GM11168 (cell line): ENCODE data around the gene IL1RAP.
"Not testable (repeated sequence)": the region's sequence is repeated elsewhere in the genome, so short reads cannot be mapped to it uniquely, and the experiment has no call there.

ENCODE experiments used
- in situ Hi-C: fragments of 300-500 bp; cut with MboI; formaldehyde crosslinking; loops from one replicate; pipeline ENCODE4 v1.12.0; 2022; ENCODE audit warnings: low sequenced_read_pairs; ENCODE audit not compliant: unreplicated experiment

The IL1RAP gene, protein sequence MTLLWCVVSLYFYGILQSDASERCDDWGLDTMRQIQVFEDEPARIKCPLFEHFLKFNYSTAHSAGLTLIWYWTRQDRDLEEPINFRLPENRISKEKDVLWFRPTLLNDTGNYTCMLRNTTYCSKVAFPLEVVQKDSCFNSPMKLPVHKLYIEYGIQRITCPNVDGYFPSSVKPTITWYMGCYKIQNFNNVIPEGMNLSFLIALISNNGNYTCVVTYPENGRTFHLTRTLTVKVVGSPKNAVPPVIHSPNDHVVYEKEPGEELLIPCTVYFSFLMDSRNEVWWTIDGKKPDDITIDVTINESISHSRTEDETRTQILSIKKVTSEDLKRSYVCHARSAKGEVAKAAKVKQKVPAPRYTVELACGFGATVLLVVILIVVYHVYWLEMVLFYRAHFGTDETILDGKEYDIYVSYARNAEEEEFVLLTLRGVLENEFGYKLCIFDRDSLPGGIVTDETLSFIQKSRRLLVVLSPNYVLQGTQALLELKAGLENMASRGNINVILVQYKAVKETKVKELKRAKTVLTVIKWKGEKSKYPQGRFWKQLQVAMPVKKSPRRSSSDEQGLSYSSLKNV

DNA sequence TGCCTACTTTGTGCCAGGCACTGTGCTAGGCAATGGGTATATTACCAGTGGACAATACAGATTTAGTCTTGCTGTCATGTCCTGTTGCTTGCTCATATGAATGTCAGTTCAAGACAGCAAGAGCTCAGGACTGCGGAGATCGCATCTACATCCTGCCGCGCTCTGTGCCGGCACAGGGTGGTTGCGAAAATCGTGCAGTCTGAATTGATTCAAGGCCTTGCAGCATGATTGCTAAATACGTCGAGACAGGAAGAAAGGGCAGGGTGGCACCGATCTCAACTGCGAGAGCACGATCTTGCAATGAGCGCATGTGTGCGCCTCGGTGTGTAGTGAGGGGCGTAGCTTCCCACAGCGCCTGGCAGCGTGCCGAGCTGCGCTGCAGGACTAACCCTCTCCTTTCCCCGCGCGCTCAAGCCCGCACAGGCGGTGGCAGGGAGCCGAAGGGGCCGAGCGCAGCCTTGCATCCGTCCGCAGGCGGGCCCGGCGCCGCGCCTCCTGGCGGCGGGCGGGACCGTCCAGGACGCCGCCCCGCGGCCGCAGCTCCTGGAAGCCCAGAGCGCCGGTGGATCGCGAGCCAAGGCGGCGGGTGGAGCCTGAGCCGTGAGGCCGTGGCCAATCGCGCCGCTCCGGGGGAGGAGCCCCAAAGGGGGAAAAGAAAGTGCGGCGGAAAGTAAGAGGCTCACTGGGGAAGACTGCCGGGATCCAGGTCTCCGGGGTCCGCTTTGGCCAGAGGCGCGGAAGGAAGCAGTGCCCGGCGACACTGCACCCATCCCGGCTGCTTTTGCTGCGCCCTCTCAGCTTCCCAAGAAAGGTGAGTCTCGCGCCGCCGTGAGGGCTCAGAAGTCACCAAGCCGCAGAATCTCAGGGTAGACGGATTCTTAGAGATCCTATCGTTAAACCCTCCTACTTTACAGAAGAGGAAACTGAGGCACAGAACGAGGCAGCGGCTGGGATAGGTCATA is at the start of gene IL1RAP:
TSS of gene IL1RAP (plus strand) at position 677 of the 962 bp plus-strand sequence. CDS start 50,205 bp downstream, outside the sequence.
- in situ Hi-C loops, result no loop called here

DNA sequence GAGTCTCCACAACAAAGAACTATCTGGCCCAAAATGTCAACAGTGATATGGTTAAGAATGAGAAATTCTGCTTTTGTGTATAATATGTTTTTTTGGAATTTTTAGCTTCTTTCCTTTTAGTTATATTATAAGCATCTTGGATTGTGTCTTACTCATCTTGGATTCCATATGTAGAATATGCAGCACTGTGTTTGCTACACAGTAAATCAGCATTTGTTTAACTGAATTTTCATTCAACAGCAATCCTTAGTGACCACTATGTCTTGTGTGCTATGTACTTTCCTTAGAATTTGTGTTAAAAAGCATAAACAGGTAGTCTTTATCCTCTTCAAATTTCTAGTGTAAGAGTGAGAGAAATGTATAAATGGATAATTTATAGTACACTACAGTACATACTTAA is 46.0 kb upstream of the IL1RAP start:
- in situ Hi-C loops, result no loop called here

DNA sequence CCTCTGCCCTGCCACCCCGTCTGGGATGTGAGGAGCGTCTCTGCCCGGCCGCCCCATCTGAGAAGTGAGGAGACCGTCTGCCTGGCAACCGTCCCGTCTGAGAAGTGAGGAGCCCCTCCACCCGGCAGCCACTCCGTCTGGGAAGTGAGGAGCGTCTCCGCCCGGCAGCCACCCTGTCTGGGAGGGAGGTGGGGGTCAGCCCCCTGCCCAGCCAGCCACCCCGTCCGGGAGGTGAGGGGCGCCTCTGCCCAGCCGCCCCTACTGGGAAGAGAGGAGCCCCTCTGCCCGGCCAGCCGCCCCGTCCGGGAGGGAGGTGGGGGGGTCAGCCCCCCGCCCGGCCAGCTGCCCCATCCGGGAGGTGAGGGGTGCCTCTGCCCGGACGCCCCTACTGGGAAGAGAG is 40.6 kb upstream of the IL1RAP start:
- in situ Hi-C loops, result not testable (repeated sequence)

DNA sequence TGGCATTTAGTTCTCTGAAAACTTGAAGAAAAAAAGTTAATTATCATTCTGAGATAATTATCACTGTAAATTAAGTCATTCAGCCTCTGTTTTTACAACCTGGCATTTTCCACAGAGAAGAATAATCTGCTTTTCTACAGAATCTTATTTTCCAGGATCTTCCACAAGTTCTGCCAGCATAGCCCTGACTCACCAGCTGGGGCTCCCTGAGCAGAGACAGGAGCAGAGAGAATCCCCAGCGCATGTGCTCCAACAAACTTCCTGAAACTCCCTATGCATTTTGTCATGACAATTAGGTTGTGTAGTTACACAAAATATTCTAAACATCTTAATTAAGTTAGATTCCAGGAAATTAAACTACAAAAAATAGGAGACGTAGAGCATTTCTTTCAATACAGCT is 32.1 kb upstream of the IL1RAP start:
- in situ Hi-C loops, result no loop called here

DNA sequence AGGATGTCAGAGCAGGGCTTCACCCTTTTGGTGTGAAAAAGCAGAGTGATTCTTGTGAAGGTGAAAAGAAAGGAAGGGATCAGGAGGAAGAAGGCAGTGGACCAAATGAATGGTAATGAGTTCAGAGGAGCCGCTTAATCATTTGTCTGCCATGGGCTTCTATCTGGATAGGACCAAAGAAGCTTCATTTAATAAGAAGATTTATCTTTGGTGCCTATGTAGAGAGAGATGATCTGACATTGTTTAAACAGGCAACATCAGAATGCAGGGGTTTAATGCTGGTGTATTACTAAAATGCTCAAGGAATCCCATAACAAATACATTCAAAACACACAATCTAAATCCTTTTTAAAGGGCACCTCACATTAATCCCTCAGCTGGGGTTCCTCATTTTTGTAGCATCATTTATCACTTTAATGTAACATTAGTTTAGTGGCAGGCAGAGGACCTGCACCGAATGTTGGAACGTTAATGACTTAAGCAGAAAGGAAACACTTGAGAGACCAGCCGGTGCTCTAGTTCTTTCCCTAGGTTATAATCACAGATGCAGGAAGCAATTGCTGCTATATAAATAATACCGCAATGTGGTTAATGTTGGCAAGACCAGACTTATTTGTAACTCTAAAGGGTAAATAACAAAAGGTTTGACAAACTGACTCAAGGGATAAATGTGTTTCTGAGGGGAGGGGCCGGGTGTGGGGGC is 27.9 kb upstream of the IL1RAP start:
- in situ Hi-C loops, result no loop called here

DNA sequence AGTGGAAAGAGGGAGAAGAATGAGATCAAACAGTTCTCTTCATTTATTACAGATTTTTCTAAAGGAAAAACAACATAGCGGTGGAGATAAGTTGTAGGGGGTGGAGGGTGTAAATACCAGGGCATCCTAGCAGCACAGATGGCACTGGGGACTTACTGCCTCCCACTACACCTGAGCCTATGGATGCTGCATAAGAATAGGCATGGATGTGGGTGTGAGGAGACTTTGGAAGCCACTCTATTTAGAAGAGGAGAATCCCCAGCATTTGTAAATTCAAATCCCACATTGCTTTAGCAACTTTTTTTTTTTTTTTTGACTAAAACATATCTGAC is 27.4 kb upstream of the IL1RAP start:
- in situ Hi-C loops, result no loop called here

DNA sequence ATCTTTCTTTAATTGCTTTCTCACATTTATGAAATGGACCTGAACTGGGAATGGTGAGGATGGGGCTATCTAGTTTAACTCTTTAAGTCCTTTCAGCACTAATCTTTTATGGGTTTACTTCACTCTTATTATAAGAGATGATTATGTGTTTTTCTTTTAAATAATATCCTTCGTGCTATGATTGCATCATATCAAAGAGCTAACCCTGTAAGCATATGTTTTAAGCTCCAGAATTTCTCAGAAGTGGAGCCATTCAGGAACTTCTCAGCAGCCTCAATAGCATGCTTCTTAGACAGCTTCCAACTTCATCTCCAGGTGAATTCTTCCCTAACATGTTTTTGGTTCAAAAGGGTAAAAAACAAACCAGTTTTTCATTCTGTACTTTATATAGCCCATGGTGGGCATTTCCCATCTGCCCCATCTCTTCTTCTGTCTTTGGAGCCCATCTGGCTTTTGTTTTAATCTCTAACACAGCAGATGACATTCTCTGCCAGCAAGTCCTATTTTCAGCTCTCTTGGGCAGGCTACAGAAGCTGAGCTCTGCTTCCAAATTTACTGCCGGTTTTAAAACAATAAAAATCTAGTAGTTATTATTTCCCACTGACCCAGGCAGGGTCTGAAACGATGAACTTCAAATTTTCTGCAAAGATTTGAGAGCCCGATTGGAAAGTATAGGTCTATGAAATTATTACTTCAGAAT is 26.8 kb upstream of the IL1RAP start:
- in situ Hi-C loops, result no loop called here

DNA sequence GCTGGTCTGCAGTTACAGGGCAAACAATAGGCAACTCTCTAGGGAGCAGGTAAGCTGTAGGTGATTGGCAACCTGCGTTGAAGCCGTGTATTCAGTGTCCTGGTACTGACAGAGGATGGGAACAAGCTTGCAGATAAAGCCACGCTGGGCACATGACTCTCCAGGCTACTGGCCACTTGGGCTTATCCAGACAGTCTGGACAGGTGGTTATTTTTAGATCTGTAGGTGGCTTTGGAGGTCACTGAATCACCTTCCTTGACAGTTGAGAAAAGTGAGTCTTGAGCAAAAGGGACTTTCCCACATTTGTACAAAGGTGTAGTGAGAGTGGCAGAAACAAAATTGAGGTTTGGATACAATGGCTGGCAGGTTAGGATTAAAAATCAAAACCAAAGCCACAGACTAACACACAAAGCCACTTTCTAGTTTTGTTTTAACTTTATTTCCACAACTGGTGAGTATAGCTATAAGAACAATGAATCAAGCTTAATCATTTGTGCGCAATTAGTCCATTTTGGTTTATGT is 22.3 kb upstream of the IL1RAP start:
- in situ Hi-C loops, result no loop called here

DNA sequence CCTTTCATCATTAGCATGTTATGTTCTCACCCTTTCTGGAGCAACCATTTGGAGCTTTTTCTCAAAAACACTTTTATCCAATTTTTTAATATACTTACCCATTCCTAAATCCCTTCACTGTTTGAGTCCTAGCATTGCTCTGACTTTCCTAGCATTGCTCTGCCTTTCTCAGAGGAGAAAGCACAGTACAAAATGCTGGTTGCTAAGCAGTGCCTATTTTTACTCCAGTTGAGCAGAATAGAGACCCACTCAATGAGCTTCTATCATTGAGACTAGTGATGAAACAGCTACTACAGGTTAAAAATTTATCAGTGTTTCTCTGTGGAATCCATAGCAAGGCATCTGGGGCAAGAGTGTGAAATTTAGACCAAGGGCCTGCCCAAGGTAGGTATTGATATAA is 21.8 kb upstream of the IL1RAP start:
- in situ Hi-C loops, result no loop called here

DNA sequence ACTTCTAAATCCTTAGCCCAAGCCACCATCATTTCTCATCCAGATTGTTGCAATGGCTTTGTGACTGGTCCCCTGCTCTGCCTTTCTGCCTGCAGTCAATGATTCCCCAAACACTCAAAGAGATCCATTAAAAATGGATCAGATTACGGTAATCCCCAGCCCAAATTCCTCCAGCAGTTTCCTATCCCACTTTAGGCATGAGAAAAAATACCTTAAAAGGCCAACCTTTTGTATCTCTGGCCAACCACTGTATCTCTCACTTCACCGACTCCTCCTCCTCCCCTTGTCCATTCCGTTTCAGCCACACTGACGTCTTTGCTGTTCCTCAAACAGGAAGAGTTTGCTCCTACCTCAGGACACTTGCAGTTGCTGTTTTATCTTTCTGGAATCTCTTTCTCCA is 20.9 kb upstream of the IL1RAP start:
- in situ Hi-C loops, result no loop called here

DNA sequence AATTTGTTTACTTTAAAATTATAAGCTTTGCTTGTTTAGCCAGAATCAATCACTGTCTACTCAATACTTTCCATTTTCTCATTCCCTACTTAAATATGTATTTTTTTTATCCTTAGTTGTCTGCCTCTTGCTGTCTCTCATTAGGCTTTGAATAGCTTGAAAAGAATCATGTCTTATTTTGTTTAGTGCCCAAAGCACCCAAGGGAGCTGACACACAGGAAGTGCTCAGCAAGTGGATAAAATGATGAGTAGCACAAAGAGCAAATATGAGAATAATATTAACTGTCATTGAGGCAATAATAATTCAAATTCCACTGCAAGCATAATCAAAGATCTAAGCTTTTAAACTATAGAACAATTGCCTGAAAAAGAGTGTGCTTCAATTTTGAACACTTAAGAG is 19.0 kb upstream of the IL1RAP start:
- in situ Hi-C loops, result no loop called here

DNA sequence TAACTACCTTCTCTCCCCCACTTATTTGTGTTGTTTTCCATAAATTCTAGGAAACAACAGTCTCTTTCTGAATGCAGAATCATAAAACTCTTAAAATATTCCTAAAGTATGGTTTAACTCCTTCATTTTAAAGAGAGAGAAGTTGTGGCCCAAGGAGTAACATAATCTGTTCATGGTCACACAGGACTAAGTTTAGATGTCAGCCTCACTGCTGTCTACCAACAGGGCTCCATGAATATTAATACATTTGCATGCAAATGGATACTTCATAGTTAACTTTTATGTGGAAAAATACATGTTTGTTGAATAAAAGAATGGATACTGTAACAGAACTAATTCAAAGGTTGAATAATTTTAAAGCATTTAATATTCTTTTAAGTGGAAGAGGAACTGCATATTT is 18.5 kb upstream of the IL1RAP start:
- in situ Hi-C loops, result no loop called here

DNA sequence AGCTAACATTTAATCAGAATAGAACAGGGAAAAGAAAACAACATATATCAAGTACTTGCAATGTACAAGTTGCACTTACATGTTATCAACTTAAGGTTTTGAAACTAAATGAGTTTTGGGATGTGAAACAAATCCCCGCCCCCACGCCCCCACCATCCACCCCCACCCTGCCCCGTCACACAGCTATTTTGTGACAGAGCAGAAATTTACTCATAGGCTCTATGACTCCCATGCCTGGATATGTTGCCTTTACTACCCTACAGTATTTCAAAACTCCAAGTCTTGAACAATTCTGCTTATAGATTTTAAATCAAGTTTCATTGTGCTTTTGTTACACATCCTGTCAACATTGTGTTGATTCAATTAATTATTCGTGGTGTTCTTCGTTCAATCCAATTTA is 18.1 kb upstream of the IL1RAP start:
- in situ Hi-C loops, result no loop called here

DNA sequence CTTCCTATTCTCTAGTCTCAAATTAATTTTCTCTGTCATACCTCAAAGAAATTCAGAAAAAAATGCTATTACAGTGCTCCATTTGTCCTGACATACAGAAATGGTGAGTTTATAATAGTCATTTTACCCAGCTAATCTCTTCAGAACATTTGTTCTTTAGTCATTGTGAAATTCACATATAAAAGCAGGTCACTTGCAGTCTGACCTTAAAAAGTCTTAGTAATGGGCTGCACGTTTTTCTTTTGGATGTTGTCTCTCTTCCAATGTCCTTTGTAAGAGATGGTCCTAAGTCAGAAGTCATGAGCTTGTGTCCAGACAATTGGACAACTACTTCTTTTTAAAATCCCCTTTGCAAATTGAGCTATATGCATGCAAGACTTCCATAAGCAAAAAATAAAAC is 17.0 kb upstream of the IL1RAP start:
- in situ Hi-C loops, result no loop called here

DNA sequence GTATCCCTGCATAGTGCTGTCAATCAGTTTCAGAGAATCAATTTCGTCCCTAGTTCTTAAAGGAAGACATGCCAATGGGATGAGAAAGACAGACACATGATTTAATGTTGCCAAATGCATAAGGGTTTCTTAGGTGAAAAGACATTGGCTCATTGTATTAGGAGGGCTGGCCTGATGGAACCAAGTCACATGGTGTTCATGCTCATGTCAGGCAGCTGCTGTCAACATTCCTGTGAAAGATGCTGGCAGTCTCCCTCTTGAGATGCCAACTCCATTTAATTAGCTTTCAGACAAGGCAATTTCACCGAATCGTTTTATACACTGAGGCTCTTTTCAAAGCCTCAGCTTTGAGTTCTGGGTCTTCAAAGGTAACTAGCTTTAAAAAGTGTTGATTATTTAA is 16.1 kb upstream of the IL1RAP start:
- in situ Hi-C loops, result no loop called here

DNA sequence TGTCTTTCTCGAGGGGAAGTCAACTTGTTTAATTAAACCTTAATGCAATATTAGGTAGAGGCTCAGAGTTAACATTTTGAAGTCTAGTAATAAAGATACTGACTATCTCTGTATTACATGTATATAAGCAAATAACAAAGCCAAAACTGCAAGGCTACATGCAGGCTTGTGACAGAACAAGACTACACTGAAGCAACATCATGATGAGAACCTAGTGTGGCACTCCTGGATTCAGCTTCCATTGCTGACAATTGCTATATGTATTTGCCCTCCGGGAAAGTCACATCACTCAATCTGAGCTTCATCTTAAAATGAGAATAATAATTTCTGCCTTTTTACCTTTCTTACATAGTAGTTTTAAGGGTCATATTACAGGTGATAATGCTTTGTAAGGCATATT is 15.6 kb upstream of the IL1RAP start:
- in situ Hi-C loops, result no loop called here

DNA sequence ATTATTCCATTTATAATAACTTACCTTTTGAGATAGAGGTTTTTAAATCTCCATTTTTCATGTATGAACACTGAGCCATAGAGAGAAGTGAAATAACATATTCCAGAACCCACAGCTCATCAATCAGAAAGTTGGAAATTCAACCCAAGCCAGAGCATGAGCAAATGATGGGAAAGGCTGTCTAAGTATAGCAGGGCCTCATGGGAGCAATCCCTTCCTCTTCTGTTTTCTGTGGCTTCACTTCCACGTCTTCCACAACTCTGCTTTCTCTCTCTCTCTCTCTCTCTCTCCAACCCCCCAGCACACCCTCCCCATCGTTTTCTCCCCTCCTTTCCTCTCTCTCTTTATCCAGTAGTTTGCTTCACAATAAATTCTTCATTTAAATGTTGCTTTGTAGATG is 14.8 kb upstream of the IL1RAP start:
- in situ Hi-C loops, result no loop called here

DNA sequence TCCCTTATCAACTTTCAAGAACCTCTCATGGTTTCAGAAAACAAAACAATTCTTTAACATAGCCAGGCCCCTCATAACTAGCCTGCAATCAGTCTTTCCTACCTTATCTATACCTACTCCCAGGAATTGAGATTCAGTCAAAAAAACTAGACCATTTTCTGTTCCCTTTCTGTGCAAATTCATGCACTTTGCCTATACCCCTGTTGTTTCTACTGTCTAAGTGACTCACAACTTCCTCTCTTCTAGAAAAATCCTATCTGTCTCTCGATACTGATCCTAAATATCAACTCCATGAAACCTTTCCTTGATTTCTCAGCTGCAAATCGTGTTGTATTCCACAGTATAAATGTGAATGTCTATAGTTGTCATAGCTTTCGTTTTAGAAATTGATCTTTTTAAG is 10.9 kb upstream of the IL1RAP start:
- in situ Hi-C loops, result no loop called here

DNA sequence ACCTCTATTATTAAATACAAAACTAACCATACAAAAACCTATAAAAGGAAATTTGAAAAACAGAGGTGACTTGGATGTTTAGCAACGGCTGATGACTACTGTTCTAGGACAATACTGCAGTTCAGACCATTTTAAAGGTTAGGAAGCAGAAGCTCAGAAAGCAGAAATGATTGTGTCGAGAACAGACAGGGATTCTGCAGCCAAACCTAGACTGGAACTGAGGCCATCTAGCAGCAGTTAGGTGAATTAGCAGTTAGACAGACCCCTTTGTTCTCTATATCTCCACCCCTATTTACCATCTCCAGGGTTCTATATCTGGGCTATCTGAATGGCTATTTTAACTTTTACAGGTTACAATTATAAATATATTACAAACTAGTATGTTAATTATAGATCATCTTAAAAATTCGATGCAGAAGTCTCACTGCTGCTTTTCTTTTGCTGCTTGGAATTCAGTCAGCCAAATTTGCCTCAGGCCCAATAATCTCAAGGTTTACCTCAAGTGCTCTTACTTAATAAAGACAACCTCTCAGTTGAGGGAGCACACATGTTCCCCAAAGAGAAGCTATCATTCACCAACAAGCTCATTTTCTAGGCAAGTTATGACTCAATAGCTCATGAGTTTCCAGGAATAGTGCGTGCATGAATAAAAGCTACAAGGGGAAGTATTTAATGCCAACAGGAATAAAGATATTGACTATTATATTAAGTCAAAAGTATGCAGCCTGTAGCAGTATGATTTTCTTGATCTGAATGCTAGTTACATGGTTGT is 9.3 kb upstream of the IL1RAP start:
- in situ Hi-C loops, result no loop called here
